Measurements from ENCODE around the gene SRRT.
"Not testable (repeated sequence)": the region's sequence is repeated elsewhere in the genome, so short reads cannot be mapped to it uniquely, and the experiment has no call there.

SRRT gene

DNA sequence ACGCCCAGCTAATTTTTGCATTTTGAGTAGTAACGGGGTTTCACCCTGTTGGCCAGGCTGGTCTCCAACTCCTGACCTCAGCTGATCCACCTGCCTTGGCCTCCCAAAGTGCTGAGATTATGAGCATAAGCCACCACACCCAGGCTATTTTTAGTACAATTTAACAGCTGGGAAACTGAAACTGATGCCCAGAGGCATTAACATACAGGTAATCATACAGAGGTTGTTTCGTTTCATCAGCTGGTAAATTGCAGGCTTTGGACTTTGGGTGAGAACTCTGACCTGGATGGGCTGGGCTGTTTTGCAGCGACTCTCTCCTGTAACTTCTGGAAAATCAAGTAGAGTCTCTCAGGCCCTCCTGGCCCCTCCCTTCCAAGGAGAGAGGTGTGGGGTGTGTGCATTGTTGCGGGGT is 27.0 kb downstream of the SRRT start:
- no peak for TF ChIP-seq Cebpa-rat (IDR thresholded peaks at IDR 0.05)
- Histone ChIP-seq H3K4me2 (no peak overlapping the region), H3K9me3 (no peaks in the 10 kb centered on the region), H3K4me1 (peaks cover 12% of the 10 kb centered on the region), H3K36me3 (no peaks in the 10 kb centered on the region), H4K20me1 (no peaks in the 10 kb centered on the region), H3K27me3 (peaks cover 10% of the 10 kb centered on the region), H3K4me3 (no peak overlapping the region), H3K27ac (no peak overlapping the region), H3K9ac (no peak overlapping the region)

DNA sequence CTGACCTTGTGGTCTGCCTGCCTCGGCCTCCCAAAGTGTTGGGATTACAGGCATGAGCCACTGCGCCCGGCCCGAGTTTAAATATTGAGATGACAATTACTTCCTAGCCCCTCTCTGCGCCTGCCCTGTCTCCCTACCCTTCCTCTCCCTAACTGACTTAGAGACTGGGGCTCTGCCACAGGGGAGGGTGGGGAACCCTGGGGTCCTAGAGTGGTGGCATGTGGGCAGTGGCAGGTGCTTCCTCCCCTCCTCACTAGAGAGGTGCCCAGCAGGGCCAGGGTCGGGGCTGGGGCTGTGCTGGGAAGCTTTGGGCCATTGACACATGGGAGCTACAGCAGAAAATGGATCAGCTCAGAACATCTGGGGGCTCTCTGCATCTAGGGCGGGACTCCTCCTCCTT is 27.7 kb downstream of the SRRT start:
- Histone ChIP-seq H3K27ac (no peak overlapping the region), H3K9me3 (no peaks in the 10 kb centered on the region), H3K4me1 (peaks cover 12% of the 10 kb centered on the region), H3K4me3 (no peak overlapping the region), H3K9ac (no peak overlapping the region), H4K20me1 (no peaks in the 10 kb centered on the region), H3K4me2 (peak overlapping the region; percentile 3; the same call in 1 of the 2 replicates), H3K27me3 (peaks cover 3% of the 10 kb centered on the region), H3K36me3 (no peaks in the 10 kb centered on the region)
- TF ChIP-seq Cebpa-rat (IDR thresholded peaks at IDR 0.05), result no peak

DNA sequence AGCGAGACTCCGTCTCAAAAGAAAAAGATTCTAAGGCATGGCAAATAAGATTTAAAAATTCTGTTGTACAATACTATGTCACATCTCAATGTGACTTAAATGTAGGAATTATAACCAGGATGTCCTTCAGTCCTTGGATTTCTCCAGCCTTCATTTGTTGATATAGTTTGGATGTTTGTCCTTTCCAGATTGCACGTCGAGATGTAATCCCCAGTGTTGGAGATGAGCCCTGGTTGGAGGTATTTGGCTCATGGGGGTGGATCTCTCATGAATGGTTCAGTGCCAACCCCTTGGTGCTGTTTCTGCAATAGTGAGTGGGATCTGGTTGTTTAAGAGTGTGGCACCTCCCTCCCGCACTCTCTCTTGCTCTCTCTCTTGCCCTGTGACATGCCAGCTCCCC is 33.6 kb downstream of the SRRT start:
- Histone ChIP-seq H3K4me1 (no peaks in the 10 kb centered on the region; the same call in 1 of the 2 replicates), H3K9ac (no peak overlapping the region), H3K4me2 (no peak overlapping the region), H3K9me3 (peaks cover 8% of the 10 kb centered on the region; the same call in 1 of the 2 replicates), H3K4me3 (no peak overlapping the region), H4K20me1 (no peaks in the 10 kb centered on the region), H3K27ac (no peak overlapping the region), H3K36me3 (no peaks in the 10 kb centered on the region), H3K27me3 (no peaks in the 10 kb centered on the region)
- no peak for TF ChIP-seq Cebpa-rat (IDR thresholded peaks at IDR 0.05)

DNA sequence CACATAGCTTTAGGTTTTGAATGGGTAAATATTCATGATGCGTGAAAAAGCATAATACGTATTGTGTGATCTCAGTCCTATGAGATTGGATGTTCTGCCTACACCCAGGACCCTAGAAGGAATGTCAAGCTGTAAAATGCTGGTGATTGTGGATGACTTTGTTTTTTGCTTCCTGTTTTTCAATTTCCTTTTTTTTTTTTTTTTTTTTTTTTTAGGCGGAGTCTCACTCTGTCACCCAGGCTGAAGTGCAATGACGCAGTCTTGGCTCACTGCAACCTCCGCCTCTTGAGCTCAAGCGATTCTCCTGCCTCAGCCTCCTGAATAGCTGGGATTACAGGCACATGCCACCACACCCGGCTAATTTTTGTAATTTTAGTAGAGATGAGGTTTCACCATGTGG is 35.5 kb downstream of the SRRT start:
- not testable (repeated sequence) for H3K9me3 ChIP-seq, H3K4me2 ChIP-seq, H3K36me3 ChIP-seq, H3K4me3 ChIP-seq, H4K20me1 ChIP-seq, H3K27me3 ChIP-seq, H3K4me1 ChIP-seq, H3K27ac ChIP-seq, H3K9ac ChIP-seq

DNA sequence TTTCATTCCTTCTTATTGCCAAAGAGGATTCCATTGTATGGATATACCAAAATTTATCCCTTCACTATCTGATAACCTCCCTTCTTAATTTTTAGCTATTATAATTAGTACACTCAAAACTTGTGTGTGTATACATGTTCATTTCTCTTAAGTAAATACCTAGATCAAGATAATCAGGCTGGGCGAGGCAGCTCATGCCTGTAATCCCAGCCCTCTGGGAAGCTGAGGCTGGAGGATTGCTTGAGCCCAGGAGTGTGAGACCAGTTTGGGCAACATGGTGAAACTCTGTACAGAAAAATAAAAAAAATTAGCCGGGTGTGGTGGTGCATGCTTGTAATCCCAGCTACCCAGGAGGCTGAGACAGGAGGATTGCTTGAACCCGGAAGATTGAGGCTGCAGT is 36.6 kb downstream of the SRRT start:
- no peaks in the 10 kb centered on the region for H3K4me1 ChIP-seq
- no peak overlapping the region for H3K27ac ChIP-seq
- no peak overlapping the region for H3K4me2 ChIP-seq
- H4K20me1 ChIP-seq, result no peaks in the 10 kb centered on the region
- H3K27me3 ChIP-seq, result no peaks in the 10 kb centered on the region
- H3K9me3 ChIP-seq, result peaks cover 8% of the 10 kb centered on the region; the same call in 1 of the 2 replicates
- no peaks in the 10 kb centered on the region for H3K36me3 ChIP-seq
- H3K9ac ChIP-seq, result no peak overlapping the region
- no peak overlapping the region for H3K4me3 ChIP-seq
- no peak for TF ChIP-seq Cebpa-rat (IDR thresholded peaks at IDR 0.05)

DNA sequence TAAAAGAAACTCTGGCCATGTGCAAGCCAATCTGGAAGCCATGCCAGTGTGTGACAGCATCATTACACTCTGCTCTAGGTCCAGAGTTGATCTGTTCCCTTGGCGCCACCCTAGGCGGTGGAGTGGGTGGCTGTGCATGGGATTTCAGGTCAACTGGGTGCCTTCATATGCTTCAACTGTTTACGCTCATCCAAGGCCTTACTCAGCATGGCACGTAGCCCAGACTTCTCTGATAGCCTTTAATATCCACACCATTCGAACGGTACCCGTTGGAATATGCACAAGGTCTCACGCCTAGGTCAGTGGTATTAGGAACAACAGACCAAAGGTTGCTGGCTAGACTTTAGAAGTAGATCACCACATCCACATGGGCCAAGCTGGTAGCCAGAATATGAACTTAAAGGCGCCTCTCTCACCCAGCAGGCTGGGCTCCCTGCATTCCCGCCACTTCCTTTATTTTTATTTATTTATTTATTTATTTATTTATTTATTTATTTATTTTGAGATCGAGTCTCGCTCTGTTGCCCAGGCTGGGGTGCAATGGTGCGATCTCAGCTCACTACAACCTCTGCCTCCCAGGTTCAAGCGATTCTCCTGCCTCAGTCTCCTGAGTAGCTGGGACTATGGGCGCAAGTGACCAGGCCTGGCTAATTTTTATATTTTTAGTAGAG is 39.4 kb downstream of the SRRT start:
- Histone ChIP-seq H3K27me3 (no peaks in the 10 kb centered on the region), H3K4me3 (no peak overlapping the region), H3K36me3 (no peaks in the 10 kb centered on the region), H3K27ac (no peak overlapping the region), H3K4me1 (no peaks in the 10 kb centered on the region), H3K9ac (no peak overlapping the region), H3K9me3 (no peaks in the 10 kb centered on the region), H3K4me2 (no peak overlapping the region), H4K20me1 (no peaks in the 10 kb centered on the region)
- TF ChIP-seq Cebpa-rat (IDR thresholded peaks at IDR 0.05), result no peak

DNA sequence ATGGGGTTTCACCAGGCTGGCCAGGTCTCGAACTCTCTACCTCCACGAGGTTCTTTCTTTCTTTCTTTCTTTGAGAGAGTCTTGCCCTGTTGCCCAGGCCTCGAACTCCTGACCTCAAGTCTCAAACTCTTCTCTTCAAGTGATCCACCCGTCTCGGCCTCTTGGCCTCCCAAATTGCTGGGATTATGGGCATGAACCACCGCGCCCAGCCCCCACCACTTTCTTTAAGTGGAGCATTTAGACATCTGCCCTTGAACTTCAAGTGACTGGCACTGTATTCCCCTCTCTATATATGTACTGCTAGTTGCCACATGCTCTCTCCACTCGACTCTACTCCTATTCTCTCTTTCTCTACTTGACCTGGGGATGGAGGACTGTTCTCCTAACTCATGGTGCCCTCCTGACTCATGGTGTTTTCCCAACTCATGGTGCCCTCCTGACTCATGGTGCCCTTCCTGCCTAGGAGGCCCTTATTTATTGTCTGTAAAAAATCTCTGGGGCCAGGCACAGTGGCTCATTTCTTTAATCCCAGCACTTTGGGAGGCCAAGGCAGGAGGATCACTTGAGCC is 40.1 kb downstream of the SRRT start:
- Histone ChIP-seq H3K27ac (no peak overlapping the region), H3K9me3 (no peaks in the 10 kb centered on the region), H3K36me3 (no peaks in the 10 kb centered on the region), H3K4me2 (no peak overlapping the region), H3K27me3 (no peaks in the 10 kb centered on the region), H3K9ac (no peak overlapping the region), H4K20me1 (no peaks in the 10 kb centered on the region), H3K4me1 (no peaks in the 10 kb centered on the region), H3K4me3 (no peak overlapping the region)
- TF ChIP-seq Cebpa-rat (IDR thresholded peaks at IDR 0.05), result no peak

DNA sequence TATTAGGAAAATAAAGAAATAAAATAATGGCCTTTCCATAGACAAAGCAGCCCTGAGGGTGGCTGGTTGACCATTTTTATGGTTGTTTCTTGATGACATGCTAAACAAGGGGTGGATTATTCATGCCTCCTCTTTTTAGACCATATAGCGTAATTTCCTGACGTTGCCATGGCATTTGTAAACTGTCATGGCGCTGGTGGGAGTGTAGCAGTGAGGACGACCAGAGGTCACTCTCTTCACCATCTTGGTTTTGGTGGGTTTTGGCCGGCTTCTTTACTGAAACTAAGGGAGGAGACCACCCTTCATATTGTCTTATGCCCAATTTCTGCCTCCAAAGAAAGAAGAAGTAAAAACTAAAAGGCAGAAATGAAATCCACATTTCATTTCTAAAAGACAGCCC is 44.4 kb downstream of the SRRT start:
- H4K20me1 ChIP-seq, H3K4me2 ChIP-seq, H3K4me1 ChIP-seq, H3K4me3 ChIP-seq, H3K27ac ChIP-seq, H3K36me3 ChIP-seq, H3K9ac ChIP-seq, H3K9me3 ChIP-seq, H3K27me3 ChIP-seq: not testable (repeated sequence)

DNA sequence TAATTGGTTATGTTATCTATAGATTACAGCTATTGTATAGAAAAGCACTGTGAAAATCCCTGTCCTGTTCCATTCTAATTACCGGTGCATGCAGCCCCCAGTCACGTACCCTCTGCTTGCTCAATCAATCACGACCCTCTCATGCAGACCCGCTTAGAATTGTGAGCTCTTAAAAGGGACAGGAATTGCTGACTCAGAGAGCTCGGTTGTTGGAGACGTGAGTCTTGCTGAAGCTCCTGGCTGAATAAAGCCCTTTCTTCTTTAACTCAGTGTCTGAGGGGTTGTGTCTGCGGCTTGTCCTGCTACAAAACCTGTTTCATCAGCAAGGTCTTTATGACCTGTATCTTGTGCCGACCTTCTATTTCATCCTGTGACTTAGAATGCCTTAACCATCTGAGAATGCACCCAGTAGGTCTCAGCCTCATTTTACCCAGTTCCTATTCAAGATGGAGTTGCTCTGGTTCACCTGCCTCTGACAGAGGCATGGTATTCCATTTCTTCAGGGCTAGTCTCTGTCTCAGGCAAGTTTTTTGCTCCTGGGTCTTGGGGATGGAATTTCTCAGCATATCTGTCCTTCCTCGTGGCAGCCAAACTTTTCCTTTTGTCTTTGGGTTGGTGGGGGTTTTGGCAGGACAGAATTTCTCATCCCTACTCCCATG is 45.0 kb downstream of the SRRT start:
- H4K20me1 ChIP-seq, H3K27me3 ChIP-seq, H3K4me3 ChIP-seq, H3K36me3 ChIP-seq, H3K4me1 ChIP-seq, H3K9ac ChIP-seq, H3K27ac ChIP-seq, H3K9me3 ChIP-seq, H3K4me2 ChIP-seq: not testable (repeated sequence)

DNA sequence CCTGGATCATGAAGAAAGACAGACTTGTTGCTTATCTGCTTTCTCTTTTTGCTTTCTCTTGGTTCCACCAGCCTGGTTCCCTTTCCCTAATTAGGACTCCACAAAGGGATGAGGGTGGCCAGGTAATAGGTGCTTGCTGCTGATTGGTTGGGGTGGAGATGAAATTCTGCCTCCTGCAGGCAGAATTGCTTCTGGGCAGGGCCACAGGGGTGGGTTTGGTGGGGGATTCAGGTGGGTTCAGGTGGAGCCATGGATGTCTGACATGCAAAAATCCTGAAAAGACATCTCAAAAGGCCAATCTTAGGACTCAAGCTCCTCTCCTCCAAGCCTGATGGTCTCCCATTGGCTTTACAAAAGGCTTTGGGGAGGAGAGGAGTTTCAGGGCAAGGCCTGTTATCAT is 46.1 kb downstream of the SRRT start:
- H3K9me3 ChIP-seq, result no peaks in the 10 kb centered on the region
- H3K9ac ChIP-seq, result no peak overlapping the region
- no peak overlapping the region for H3K27ac ChIP-seq
- TF ChIP-seq Cebpa-rat (IDR thresholded peaks at IDR 0.05), result no peak
- H4K20me1 ChIP-seq, result no peaks in the 10 kb centered on the region
- no peak overlapping the region for H3K4me3 ChIP-seq
- H3K4me1 ChIP-seq, result no peaks in the 10 kb centered on the region
- H3K36me3 ChIP-seq, result no peaks in the 10 kb centered on the region
- H3K27me3 ChIP-seq, result no peaks in the 10 kb centered on the region; the same call in 1 of the 2 replicates
- no peak overlapping the region for H3K4me2 ChIP-seq

DNA sequence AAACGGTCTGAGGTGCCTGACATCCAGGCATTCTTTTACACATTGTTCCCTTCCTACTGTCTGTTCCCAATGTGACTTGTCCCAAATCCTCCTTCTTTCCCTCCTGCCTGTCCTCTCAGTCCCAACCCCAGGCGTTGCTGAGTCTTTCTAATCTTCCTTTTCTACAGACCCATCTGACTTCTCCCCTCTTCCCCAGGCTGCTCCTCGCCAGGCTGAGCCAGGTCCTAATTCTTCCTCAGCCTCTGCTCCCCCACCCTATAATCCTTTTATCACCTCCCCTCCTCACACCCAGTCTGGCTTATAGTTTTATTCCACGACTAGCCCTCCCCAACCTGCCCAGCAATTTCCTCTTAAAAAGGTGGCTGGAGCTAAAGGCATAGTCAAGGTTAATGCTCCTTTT is 48.7 kb downstream of the SRRT start:
- not testable (repeated sequence) for H4K20me1 ChIP-seq, H3K4me1 ChIP-seq, H3K4me3 ChIP-seq, H3K27me3 ChIP-seq, H3K9ac ChIP-seq, H3K36me3 ChIP-seq, H3K27ac ChIP-seq, H3K4me2 ChIP-seq, H3K9me3 ChIP-seq

All from BLaER1 (cell line).